SKM-1 (cell line): ENCODE results near the gene DSCAML1.

Experiments used
- DNase-seq: peaks from one replicate; lab custom pipeline; 2025; ENCODE audit not compliant: unreplicated experiment; lab: John Stamatoyannopoulos, UW

The DSCAML1 gene

DNA sequence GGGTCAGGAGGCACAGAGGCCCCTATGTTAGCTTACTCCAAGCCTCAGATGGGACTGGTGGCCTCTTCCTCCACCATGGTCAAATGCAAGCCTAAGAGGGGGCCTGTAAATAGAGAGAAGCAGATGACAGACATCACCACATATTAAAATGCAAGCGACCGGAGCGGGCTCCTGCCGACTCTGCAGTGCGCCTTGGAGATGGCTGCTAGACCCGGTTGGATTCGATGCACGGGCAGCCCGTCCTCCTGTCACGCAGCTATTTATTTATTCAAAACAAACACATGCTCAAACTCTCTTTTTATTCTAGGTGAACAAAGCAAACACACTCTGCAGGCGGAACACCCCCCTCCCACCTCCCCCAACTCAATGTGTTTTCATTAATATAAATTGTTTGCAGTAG lies 208.0 kb downstream of the DSCAML1 start:
- DNase-seq: no peak

DNA sequence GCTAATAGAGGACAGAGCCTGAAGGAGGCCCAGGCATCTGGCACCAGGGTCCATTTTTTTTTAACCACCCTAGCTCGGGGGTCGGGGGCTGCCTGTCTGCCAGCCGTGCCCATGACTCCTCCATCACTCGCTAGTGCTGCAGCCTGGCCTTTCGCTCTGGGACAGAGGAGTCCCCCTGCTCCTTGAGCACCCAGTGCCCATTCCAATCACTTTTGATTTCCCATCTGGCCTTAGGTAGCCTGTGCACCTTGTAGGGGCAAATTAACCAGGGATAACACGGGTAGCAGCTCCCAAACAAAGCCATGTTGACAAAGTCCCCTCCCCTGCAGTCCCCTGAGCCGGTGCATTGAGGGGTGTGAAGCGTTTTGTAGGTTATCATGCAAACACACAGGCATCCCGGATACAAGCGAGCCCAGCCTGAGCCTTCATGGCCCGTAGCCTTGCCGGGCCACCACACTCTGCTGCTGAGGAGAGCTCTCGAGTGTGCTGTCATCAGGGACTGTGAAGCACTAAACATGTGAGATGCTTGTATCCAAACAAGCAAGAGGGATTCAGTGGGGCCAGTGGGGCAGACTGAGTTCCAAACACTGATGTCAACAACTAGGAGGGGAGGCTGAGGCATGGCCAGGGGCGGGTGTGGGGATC lies 208.7 kb downstream of the DSCAML1 start:
- no peak for DNase-seq

DNA sequence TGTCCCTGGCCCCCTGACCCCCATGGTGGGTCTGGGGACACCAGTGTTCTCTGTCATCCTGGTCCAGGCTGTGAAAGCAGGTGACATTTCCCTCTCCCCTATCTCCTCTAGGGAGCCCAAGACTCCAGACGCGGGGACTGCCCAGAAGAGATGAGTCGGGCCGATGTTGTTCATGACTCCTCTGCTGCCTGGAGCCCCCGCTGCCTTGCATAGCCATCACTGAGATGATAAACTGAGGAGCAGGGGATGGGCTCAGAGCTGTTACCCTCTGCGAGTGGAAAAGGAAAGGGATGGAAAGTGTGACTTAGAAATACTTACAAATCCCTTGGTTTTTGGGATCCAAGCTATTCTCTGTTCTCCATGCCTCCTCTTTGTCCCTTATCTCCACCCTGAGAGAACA lies 209.6 kb downstream of the DSCAML1 start:
- no peak for DNase-seq

DNA sequence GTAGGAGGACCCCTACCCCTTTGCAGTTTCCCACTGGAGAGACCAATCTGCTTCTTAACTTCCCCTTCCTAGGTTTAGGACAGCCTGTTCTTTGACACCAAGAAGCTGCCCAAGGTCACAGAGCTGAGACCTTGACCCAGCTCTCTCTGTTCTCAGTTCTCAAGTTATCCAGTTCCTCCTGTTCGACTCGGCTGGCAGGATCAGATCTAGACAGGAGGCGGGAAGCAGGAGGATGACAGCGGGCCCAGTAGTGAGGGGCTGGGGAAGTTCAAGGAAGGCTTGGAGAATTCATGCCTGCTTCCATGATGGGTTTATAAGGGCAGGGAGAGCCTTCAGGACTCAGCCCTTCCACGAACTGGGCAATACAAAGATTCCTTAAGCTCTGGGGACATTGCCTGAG lies 210.6 kb downstream of the DSCAML1 start:
- DNase-seq: no peak

DNA sequence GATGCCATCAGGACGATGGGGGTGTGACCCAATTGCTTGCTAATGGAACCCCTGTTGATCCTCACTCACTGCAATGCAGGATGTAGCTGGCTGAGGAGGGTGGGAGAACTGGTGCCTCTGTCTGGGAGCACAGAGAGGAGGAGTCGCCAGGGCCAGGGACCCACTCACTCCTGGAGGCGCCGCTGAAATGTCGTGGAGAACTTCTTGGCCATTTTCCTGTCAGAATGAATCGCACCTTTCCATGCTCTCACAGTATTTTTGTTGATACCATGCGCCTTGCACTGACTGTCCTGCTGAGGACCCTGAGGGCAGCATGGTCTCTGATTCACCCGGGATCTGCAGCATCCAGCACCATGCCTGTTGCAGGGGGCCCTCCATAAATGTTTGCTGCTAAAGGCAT lies 211.4 kb downstream of the DSCAML1 start:
- no peak for DNase-seq

DNA sequence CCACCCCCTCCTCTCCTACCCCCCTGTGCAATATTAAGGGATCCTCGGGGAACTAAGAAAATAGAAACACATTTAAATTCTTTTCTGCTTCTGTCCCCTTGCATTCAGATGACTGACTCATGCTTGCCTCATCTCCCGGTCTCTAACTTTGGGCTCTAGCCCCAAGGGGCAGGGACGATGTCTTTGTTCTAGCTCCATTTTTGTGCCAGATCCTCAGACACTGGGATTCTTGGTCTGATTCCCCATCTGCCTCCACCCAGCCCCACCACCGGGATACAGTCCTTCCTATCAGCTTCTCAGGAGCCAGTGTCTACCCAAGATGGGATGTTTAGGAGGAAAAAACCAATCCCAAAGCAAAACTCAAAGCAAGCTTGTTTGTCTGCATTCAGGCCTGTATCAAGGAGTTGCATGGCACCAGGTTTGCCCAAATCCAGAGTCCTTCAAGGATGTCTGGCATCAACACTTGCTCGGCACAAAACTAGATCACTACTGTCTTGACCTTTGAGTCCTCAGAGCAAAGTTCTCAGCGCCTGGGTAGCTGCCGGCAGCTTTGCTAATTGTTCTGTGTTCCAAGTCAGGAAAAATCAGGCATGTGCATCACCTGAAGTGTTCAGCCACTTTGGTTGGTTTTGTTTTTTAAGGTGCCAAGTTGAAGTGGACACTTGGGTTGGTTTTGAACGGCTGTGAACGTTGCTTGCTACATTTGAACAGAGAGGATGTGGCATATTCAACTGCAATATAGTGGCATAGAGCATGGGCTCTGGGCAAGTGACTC lies 212.8 kb downstream of the DSCAML1 start:
- no peak for DNase-seq

DNA sequence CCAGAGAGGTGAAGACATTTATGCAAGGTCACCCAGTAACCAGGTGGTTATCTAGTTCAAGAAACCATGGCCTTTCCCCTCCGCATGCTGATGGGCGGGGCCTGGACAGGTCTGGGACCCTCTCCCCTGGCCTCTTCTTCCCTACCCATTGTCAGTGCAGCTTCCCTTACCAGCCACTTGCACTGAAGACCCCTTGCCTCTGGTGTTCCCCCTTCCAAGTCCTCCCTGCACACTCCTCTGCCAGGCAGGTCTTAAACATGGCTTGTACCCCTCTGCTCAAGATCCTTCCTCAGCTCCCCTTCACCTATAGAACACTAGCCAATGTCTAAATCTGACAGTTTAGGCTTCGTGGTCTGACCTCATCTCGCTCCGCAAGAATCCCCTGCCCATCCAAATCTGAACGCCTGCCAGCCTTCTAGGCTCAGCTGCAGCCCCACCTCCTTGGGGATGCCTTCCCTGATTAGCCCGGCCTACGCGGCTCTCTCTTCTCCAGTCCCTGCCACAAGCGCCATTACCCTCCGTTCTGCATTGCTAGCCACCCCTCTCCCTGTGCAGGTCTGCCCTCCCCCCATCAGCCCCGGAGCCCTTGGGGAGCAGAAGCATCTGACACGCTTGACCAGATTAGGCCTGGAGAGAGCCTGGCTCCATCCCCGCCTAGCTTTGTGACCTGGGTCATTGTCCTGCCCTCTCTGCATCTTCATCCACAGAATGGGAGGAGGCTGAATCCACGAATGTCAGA lies 213.8 kb downstream of the DSCAML1 start:
- no peak for DNase-seq

DNA sequence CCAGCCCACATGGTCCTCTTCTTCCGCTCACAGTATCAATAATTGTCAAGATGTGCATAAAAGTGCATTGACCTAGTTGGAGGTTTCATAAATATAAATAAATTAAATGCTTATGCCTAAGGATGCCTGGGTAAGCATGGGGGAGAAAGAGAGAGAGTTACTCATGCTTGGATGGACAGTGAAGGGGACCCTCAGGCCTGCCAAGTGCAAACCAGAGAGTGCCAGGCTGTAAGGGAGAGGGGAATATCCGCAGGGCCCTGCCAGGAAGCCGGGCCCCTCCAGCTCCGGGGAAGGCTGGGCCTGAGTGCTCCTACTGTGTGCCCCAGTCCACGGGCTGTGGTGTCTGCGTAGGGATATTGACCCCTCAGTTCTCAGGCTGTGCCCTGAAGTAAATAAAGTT lies 214.6 kb downstream of the DSCAML1 start:
- no peak for DNase-seq

DNA sequence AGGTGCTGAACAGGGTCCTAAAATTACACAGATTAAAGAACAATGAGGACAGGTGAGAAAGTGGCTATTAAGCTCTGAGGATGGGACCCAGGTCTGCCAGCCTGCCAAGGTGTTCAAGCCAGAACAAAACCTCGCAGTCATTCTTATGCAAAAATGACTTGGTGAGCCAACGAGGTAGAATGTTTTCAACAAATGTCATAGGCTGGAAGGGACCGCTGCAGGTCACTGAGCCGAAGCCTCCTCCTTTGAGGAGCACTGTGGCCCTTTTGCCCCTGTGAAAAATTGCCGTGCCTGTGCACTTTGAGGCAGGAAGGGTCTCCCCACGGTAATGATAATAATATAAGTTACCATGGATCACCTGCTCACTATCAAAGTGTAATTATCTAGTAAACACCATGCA lies 216.2 kb downstream of the DSCAML1 start:
- DNase-seq: no peak

DNA sequence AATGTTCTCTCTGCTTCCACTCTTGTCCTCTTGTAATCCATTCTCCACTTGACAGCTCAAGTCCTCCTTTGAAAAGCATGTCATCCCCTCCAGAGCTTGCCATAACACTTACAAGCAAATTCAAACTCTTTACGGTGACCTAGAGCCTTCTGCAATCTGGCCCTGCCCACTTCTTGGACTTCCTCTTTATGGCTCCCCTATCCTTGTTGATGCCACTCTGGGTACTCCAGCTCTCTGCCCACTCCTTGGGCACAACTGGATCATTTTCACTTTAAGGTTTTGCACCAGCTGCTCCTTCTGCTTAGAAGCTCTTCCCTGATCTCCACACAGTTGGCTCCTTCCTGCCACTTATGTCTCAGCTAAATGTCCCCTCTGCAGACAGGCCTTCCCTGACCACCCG lies 217.9 kb downstream of the DSCAML1 start:
- no peak for DNase-seq

DNA sequence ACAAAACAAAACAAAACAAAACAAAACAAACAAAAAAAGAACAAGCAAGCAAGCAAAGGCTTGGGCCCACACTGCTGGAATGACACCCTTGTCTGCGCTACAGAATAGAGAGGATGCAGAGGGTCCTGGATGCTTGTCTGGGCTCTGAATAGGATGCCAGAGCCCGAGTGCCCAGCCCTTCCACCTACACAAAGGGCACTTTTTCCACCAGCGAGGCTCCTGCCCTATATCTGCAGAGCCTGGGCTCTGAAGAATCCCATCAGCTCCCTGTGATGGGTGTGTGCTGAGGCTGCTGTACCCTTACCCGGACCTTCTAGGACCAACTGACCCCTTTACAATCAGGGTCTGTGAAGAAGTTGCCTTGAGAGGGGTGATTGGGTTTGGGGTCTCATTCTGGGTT lies 221.2 kb downstream of the DSCAML1 start:
- DNase-seq: no peak

DNA sequence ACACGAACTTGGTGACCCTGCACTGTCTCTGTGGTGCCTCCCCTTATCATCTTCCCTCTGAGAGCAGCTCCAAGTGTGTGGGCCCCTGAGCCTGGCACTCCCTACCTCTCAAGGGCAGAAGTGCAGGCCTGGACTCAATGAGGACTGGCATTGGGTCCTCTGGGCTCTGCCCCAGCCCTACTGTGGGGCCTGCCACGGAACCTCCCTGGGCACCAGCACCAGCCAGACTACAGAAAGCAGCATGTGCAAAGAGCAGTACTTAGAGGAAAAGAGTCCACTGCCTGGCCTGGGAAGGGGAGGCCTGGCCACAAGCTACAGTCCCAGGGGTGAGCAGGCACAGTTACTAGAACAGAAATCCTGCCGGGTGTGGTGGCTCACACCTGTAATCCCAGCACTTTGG lies 222.5 kb downstream of the DSCAML1 start:
- DNase-seq: no peak

DNA sequence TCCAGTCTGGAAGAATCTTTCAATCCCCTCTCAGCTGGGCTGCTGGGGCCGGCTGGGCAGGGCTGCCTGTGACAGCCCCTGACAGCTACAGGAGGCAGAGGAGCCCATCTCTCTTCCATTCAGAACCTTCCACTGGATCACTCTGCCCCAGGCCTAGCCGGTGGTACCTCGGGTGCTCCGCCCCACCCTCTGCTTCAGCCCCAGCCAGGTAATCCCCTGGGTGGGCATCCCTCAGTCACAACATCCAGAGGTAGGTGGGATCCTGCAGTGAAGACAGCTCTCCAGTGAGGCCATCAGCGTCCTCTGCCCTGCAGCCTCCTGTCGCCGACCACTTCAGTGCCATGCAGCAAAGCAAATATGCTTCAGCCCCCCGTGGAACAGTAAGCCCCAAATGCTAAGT lies 223.7 kb downstream of the DSCAML1 start:
- DNase-seq: no peak

DNA sequence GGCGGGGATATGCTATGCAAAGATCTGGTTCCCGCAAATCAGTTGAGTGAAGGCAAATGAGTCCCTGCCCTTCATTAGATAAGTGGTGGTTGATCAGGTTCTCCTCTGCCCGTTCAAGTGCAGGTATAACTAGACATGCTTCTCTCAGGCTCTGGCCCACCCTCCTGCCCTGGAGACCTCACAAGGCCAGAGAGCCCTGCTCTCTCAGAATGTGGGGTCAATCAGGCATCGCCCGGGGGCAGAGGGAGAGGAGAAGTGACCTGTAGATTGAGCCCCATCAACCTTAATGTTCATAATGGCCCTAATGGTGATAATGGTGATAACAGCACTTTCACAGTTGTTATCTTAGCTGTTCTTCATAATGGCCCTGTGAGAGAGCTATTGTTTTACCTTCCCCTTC lies 224.3 kb downstream of the DSCAML1 start:
- no peak for DNase-seq

DNA sequence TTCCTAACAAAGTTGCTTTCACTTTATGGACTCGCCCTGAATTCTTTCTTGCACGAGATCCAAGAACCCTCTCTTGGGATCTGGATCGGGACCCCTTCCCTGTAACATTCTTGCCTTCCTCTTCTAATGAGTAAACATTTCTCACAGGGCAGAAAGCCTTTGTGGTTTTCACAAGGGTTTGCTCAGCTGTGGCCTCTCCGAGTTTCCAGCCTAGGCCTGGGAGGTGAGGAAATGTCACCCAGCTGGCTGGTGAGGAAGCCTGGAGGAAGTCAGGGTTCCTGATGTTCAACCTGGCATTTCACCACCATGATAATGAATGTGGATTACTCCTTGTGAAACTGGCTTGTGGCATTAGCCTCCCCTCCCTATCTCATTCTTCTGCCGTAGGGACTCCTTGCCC lies 224.9 kb downstream of the DSCAML1 start:
- no peak for DNase-seq

DNA sequence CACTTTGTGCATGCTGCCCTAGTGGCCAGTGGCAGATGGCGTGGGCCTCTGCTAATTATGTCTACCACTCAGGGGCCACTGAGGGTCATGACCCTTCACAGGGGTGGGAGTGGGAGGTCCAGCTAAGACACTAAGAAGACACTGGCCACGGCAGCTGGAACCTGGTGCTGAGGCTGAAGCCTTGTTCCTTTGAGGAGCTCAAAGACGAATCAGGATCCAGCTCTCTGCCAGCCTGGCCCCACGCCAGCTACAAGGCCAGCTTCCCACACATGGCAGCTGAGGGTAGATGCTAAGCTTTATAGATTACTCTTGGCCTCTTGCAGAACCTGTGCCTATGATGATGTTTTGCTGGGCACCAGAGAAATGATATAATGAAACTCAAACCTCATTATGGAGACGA lies 226.3 kb downstream of the DSCAML1 start:
- no peak for DNase-seq

DNA sequence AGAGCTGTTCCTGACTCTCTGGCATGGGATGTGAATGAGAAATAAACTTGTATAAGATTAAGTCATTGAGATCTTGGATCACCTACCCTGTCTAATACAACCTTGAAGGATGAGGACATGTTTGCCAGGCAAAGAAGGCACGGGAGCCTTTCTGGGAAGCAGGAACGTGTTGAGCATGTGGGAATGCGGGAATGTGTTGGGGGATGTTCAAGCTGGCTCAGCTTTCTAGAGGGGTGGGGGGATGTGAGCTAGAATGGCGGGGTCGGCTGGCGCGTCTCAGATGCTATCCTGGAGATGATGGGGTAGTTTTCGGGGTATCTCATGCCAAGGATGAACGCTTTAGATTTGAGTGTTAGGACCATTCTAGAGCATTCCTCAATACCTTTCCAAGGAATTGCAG lies 227.1 kb downstream of the DSCAML1 start:
- DNase-seq: no peak

DNA sequence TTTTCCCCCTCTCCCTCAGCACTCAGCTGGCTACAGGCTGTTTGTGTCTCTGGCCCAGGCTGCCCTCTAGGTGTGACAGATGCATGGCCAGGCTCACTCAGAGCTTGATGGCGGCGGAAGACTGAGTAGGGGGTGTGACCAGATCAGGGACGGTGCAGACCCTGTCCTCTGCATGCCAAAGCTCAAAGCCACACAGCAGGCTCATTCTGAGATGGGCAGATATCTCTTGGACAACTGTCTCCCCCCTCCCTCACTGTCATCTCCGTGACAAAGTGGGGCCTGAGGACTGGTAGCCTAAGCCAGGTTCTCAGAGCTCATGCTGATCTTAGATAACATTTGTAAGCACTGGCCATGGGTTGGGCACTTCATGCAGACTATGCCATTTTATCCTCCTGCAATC lies 231.3 kb downstream of the DSCAML1 start:
- no peak for DNase-seq

DNA sequence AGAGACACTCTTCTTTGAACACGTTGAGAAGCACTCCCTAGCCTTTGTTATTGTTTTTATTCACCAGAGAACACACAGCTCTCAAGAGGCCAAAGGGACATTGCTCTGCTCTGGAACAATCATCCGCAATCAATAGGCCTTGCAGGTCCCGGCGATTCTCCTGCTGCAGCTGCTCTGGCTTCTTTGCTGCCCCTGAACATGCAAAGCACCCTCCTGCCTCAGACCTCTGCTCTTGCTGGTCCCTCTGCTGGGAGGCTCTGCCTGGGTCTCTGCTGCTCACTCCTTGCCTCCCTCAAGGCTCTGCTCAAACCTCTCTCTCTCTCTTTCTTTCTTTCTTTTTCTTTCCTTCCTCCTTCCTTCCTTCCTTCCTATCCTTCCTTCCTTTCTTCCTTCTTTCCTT lies 232.7 kb downstream of the DSCAML1 start:
- no peak for DNase-seq

DNA sequence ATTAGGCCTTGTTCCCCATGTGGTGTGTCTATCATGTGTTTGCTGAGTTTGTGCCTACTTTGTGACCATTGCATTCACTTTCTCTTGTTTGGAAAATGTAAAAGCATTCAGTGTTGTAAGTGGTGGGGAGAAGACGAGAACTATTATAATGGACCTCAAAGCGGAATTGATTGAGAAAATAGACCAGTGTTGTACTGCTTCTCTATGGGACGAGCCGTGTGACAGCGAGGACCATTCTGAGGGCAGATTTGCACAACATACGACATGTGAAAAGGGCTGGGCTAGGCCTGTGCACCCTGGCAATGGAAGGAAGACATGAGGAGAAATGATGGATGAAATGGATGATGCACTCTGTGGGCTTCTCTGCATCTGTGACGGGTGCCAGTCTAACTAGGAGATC lies 233.5 kb downstream of the DSCAML1 start:
- no peak for DNase-seq

DNA sequence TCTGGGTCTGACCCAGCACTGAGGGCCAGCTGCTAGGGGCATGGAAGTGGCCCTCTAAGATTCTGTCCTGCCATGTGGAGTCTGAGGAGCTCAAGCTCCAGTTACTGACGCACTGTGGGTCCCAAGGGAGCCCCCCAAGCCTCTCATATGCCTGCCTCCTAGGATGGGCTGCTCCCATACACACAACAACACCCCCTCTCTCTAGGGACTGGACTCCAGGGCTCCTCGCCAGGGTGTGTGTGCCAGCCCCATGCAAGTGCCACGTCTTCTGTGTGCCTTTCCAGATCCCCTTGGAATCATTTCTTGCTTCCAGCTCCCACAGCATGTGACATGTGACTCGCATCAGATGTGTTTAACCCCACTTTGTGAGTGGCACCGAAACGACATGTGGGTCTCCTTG lies 234.9 kb downstream of the DSCAML1 start:
- no peak for DNase-seq

DNA sequence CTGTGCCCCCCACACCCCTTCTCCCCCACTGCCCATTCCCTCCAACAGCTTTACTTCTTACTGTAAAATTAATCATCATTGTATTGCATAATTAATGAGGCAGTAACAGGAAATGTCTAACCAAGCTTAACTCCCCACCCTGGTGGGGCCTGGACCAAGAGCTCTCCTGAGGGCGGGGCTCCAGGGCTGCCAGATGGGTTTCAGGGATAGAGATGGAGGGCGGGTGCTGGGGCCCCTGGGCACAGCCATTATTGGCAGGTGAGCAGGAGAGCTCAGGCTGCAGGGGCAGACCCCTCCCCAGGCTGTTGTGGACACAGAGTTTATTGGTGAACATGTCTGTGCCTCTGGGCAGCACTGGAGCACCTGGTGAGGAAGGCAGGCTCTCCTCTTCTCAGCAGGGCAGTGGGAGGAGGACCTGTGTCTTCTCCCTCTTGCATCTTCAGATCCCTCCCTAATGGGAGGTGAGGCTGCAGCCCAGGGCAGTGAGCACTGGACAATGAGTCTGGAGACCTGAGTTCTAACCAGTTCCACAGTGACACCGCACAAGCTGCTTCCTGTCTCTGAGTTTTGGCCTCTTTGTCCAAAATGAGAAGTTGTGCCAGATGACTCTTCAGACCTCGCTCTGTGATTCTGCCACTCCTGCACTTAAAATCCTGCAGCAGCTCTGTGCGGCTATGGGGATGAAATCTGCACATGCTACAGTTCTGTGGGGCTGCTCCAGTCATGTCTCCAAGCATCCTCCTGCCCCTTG lies 236.1 kb downstream of the DSCAML1 start:
- no peak for DNase-seq
